HG03558 (cell line): ENCODE measurements around the gene ACOX3.
"Not testable (repeated sequence)": the region's sequence is repeated elsewhere in the genome, so short reads cannot be mapped to it uniquely, and the experiment has no call there.

ENCODE experiments used
- ATAC-seq: cut with Tn5 transposase; IDR thresholded peaks from one replicate; pipeline ENCODE4 v1.9.1; 2021; ENCODE audit warnings: moderate number of reproducible peaks; ENCODE audit not compliant: unreplicated experiment; ENCODE audit errors: extremely low read depth

Gene ACOX3

GRCh38 chr4:8359193-8359592, 81.3 kb downstream of the ACOX3 start:
- no peak for ATAC-seq

- ATAC-seq = no peak
Measured at GRCh38 chr4:8356856-8357255, 83.7 kb downstream of the ACOX3 start.

- ATAC-seq = no peak
Measured at GRCh38 chr4:8355864-8356565, 84.5 kb downstream of the ACOX3 start.

- ATAC-seq = no peak
Measured at GRCh38 chr4:8355306-8355705, 85.2 kb downstream of the ACOX3 start.

- no peak for ATAC-seq
Measured at GRCh38 chr4:8353912-8354453, 86.5 kb downstream of the ACOX3 start.

GRCh38 chr4:8353158-8353669, 87.3 kb downstream of the ACOX3 start:
- no peak for ATAC-seq

GRCh38 chr4:8352368-8353157, 88.0 kb downstream of the ACOX3 start:
- no peak for ATAC-seq

GRCh38 chr4:8351931-8352367, 88.6 kb downstream of the ACOX3 start:
- no peak for ATAC-seq

GRCh38 chr4:8350841-8351461, 89.6 kb downstream of the ACOX3 start:
- no peak for ATAC-seq

GRCh38 chr4:8350352-8350751, 90.2 kb downstream of the ACOX3 start:
- ATAC-seq = no peak

GRCh38 chr4:8349664-8350236, 90.8 kb downstream of the ACOX3 start:
- no peak for ATAC-seq

GRCh38 chr4:8349236-8349635, 91.3 kb downstream of the ACOX3 start:
- not testable (repeated sequence) for ATAC-seq

- no peak for ATAC-seq
Measured at GRCh38 chr4:8348071-8348470, 92.5 kb downstream of the ACOX3 start.

GRCh38 chr4:8347660-8348059, 92.9 kb downstream of the ACOX3 start:
- no peak for ATAC-seq

- ATAC-seq = no peak
Measured at GRCh38 chr4:8346838-8347605, 93.5 kb downstream of the ACOX3 start.

GRCh38 chr4:8345946-8346814, 94.3 kb downstream of the ACOX3 start:
- no peak for ATAC-seq

- ATAC-seq = no peak
Measured at GRCh38 chr4:8345053-8345945, 95.2 kb downstream of the ACOX3 start.

- no peak for ATAC-seq
Measured at GRCh38 chr4:8344377-8344776, 96.1 kb downstream of the ACOX3 start.
